Keratinocyte (primary cell): ENCODE data around the gene ZFYVE21.

Experiments used
- EZH2 ChIP-seq: IDR thresholded peaks from one replicate; pipeline ENCODE4 v1.6.1; 2012; ENCODE audit warnings: inconsistent platforms, mild to moderate bottlenecking, low read length, moderate library complexity
- TF ChIP-seq, protein P1 (sequence below), 3 experiments: IDR thresholded peaks in 1 of 3; conservative IDR thresholded peaks in 1 of 3; optimal IDR thresholded peaks in 1 of 3; 2 replicates in 2 of 3; 3 replicates in 1 of 3; pipeline versions ENCODE3 to v1.5.1; 2011; ENCODE audit warnings: low read length in 3 of 3, mild to moderate bottlenecking in 3 of 3, moderate library complexity in 2 of 3, control low read depth in 1 of 3, inconsistent platforms in 1 of 3; ENCODE audit not compliant: insufficient read depth in 2 of 3; ENCODE audit errors: extremely low read depth in 1 of 3

DNA sequence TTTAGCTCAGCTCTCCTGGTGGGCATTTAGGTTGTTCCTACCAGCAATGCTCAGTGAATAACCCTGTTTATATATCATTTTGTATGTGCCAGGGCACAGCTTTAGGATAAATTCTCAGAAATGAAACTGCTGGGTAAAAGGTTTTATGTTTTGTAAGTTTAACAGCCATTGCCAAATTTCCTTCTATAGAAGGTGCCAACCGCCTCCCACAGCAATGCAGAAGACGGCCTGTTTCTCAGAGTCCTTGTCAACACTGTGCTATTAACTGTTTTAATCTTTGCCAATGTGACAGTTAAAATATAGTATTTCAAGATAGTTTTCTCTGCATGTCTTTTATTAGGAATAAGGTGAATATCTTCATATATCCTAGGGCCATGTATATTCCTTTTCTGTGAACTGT, 66.8 kb downstream of the ZFYVE21 start:
- no peak for TF ChIP-seq EZH2
- TF ChIP-seq, protein P1, sequence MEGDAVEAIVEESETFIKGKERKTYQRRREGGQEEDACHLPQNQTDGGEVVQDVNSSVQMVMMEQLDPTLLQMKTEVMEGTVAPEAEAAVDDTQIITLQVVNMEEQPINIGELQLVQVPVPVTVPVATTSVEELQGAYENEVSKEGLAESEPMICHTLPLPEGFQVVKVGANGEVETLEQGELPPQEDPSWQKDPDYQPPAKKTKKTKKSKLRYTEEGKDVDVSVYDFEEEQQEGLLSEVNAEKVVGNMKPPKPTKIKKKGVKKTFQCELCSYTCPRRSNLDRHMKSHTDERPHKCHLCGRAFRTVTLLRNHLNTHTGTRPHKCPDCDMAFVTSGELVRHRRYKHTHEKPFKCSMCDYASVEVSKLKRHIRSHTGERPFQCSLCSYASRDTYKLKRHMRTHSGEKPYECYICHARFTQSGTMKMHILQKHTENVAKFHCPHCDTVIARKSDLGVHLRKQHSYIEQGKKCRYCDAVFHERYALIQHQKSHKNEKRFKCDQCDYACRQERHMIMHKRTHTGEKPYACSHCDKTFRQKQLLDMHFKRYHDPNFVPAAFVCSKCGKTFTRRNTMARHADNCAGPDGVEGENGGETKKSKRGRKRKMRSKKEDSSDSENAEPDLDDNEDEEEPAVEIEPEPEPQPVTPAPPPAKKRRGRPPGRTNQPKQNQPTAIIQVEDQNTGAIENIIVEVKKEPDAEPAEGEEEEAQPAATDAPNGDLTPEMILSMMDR (optimal IDR thresholded peaks at IDR 0.05 in 1 of 3, IDR thresholded peaks at IDR 0.05 in 1 of 3, conservative IDR thresholded peaks at IDR 0.05 in 1 of 3; ENCODE audit: extremely low read depth in 1 of 3, insufficient read depth in 2 of 3, low read length in 3 of 3) = no peak
